SK-N-MC (cell line): ENCODE results near the gene IL36G.

Source experiments
- EZH2 ChIP-seq: fragments of 200-600 bp; sonication (generic); IDR thresholded peaks from one replicate; pipeline ENCODE4 v1.6.1; 2017; ENCODE audit warnings: antibody characterized with exemption
- FOXP2 ChIP-seq: optimal IDR thresholded peaks from 2 replicates; pipeline ENCODE3; 2011; ENCODE audit warnings: mild to moderate bottlenecking, moderate library complexity; ENCODE audit not compliant: insufficient read depth; ENCODE audit errors: extremely low read length, control extremely low read depth
- POLR2AphosphoS5 ChIP-seq: IDR thresholded peaks from 2 replicates; pipeline ENCODE4 v1.6.1; 2012; ENCODE audit warnings: mild to moderate bottlenecking, low read depth, low read length, borderline replicate concordance

GRCh38 chr2:113018509-113018908 lies 40.7 kb downstream of the IL36G start:
- TF ChIP-seq POLR2AphosphoS5 (no peak), EZH2 (no peak), FOXP2 (no peak)
